ENCODE results near the gene RFXAP.

The RFXAP gene

DNA sequence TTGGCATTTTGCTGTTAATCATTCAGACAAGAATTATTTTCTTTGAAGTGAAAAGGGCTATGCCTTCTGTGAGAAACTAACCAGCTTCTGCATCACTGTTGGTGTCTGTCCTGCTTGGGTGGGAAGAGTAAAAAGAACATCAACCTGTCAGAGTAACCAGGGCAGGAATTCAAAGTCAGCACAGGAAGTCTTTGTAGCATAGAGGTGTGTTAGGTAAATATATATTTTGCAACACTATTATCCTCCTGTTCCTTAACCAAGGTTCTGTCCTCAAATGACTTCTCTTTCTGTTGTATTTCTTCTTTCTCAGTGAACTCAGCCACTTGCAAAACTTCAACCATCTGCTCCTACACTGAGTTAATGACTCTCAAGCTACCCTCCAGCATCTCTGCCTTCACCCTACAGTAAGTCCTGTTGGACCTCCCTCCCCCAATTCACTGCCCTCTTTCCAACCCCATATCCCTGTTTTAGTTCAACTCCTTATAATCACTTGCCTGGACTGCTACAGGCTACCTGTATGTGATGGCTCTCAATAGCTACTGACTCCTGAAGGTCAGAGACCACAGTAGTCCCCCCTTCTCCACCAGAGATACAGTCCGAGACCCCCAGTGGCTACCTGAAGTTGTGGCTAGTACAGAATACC is 51.1 kb downstream of the RFXAP start:
- H3K9ac ChIP-seq (ENCODE audit: low read depth, low read length), result no peak overlapping the region
- peaks cover 16% of the 10 kb centered on the region for H3K4me1 ChIP-seq (ENCODE audit: control insufficient read depth, insufficient read depth, low read length)
- H3K36me3 ChIP-seq (ENCODE audit: control insufficient read depth, insufficient read depth, low read length), result no peaks in the 10 kb centered on the region
- H3K4me3 ChIP-seq (ENCODE audit: low read depth, low read length), result no peak overlapping the region
- no peaks in the 10 kb centered on the region for H3K9me3 ChIP-seq (ENCODE audit: control insufficient read depth, insufficient read depth, low read length)
- no peaks in the 10 kb centered on the region for H3K27me3 ChIP-seq (ENCODE audit: control insufficient read depth, insufficient read depth, low read length)
- H3K27ac ChIP-seq (ENCODE audit: low read depth, low read length), result no peak overlapping the region

DNA sequence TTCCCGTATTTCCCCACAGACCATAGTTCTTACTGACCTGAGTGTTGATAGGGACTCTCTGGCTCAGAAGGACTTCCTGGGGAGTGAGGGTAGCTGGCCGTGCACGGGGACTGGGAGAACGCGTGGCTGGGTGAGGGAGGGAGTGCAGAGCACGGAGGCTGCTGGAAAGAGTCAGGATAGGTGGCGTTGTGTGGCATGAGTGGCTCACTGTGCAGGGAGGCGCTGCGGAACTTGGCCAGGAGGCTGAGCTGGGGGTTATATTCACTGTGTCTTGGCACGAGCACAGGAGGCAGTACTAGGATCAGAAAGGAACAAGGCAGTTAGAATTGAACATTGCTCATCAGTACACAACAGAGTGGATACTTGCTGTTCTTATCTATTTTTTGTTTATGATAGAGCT is 53.6 kb downstream of the RFXAP start:
- Histone ChIP-seq H3K36me3 (ENCODE audit: control insufficient read depth, insufficient read depth, low read length) (no peaks in the 10 kb centered on the region), H3K27ac (ENCODE audit: low read depth, low read length) (no peak overlapping the region), H3K9ac (ENCODE audit: low read depth, low read length) (no peak overlapping the region), H3K9me3 (ENCODE audit: control insufficient read depth, insufficient read depth, low read length) (no peaks in the 10 kb centered on the region), H3K4me3 (ENCODE audit: low read depth, low read length) (no peak overlapping the region), H3K27me3 (ENCODE audit: control insufficient read depth, insufficient read depth, low read length) (no peaks in the 10 kb centered on the region), H3K4me1 (ENCODE audit: control insufficient read depth, insufficient read depth, low read length) (peaks cover 2% of the 10 kb centered on the region; the same call in 1 of the 2 replicates)

DNA sequence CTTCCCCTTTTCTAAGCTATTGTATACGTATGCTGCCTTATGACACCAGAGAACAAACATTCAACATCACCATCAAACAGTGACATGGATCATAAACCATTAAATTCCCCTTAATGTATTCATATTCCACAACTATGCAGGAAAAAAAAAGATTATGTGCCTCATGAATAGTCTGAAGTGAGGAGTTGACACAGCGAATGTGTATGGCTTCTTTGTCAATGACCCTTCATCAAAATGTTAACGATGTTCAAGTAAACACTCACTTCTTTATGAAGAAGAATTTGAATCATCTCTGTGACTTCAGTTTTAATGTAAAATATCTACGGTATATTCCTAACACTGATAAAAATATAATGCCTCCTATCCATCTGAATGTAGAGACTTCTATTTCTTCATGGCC is 56.4 kb downstream of the RFXAP start:
- Histone ChIP-seq H3K4me3 (ENCODE audit: low read depth, low read length) (no peak overlapping the region), H3K36me3 (ENCODE audit: control insufficient read depth, insufficient read depth, low read length) (no peaks in the 10 kb centered on the region), H3K9me3 (ENCODE audit: control insufficient read depth, insufficient read depth, low read length) (no peaks in the 10 kb centered on the region), H3K27ac (ENCODE audit: low read depth, low read length) (no peak overlapping the region), H3K9ac (ENCODE audit: low read depth, low read length) (no peak overlapping the region), H3K4me1 (ENCODE audit: control insufficient read depth, insufficient read depth, low read length) (no peaks in the 10 kb centered on the region), H3K27me3 (ENCODE audit: control insufficient read depth, insufficient read depth, low read length) (no peaks in the 10 kb centered on the region)

DNA sequence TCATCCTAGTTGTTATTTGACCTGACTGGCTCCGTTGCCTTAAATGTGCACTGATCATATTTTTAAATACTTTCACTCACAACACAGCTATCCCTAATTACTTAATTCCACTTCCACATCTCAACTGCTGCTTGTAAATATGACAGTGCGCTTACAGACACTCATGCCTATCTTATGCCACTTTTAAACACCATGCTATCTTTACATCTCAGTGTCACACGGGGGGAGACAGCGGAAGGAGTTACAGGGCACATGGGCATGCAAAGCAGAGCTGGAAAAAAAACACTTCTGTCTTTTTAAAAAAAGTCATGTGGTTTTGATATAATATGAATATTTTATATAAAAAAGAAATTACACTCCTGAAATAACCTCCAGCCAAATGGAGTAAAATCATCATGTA is 56.9 kb downstream of the RFXAP start:
- Histone ChIP-seq H3K36me3 (ENCODE audit: control insufficient read depth, insufficient read depth, low read length) (no peaks in the 10 kb centered on the region), H3K9ac (ENCODE audit: low read depth, low read length) (no peak overlapping the region), H3K9me3 (ENCODE audit: control insufficient read depth, insufficient read depth, low read length) (no peaks in the 10 kb centered on the region), H3K27ac (ENCODE audit: low read depth, low read length) (no peak overlapping the region), H3K27me3 (ENCODE audit: control insufficient read depth, insufficient read depth, low read length) (no peaks in the 10 kb centered on the region), H3K4me3 (ENCODE audit: low read depth, low read length) (no peak overlapping the region), H3K4me1 (ENCODE audit: control insufficient read depth, insufficient read depth, low read length) (no peaks in the 10 kb centered on the region)
